Activated CD4-positive, alpha-beta T cell treated with anti-CD3 and anti-CD28 coated beads for 48 hours (primary cell): ENCODE results near the gene CHMP1B.

Source experiments
- DNase-seq: peaks from one replicate; pipeline ENCODE4 v3.0.0-alpha.2; 2020

CHMP1B gene

GRCh38 chr18:11851146-11851805 lies at the start of gene CHMP1B:
CHMP1B (plus strand) TSS chr18:11851413; CDS start chr18:11851512, 99 bp downstream.
- DNase-seq: peak; percentile 98

GRCh38 chr18:11801573-11801972 lies 49.6 kb upstream of the CHMP1B start:
- no peak for DNase-seq

GRCh38 chr18:11802158-11802557 lies 49.1 kb upstream of the CHMP1B start:
- DNase-seq: no peak

GRCh38 chr18:11802586-11802985 lies 48.6 kb upstream of the CHMP1B start:
- no peak for DNase-seq

GRCh38 chr18:11807233-11807632 lies 44.0 kb upstream of the CHMP1B start:
- DNase-seq: no peak

GRCh38 chr18:11808001-11808855 lies 43.0 kb upstream of the CHMP1B start:
- DNase-seq: no peak

GRCh38 chr18:11809895-11810294 lies 41.3 kb upstream of the CHMP1B start:
- DNase-seq: no peak

GRCh38 chr18:11810379-11810778 lies 40.8 kb upstream of the CHMP1B start:
- DNase-seq: no peak

- no peak for DNase-seq
Measured at GRCh38 chr18:11811009-11811408, 40.2 kb upstream of the CHMP1B start.

GRCh38 chr18:11817229-11817628 lies 34.0 kb upstream of the CHMP1B start:
- no peak for DNase-seq

- DNase-seq: no peak
Measured at GRCh38 chr18:11818486-11819203, 32.6 kb upstream of the CHMP1B start.

- no peak for DNase-seq
Measured at GRCh38 chr18:11819938-11820337, 31.3 kb upstream of the CHMP1B start.

GRCh38 chr18:11820697-11821096 lies 30.5 kb upstream of the CHMP1B start:
- DNase-seq: no peak

- no peak for DNase-seq
Measured at GRCh38 chr18:11821208-11821607, 30.0 kb upstream of the CHMP1B start.

GRCh38 chr18:11821643-11822237 lies 29.5 kb upstream of the CHMP1B start:
- no peak for DNase-seq

GRCh38 chr18:11823545-11823944 lies 27.7 kb upstream of the CHMP1B start:
- no peak for DNase-seq

- DNase-seq: no peak
Measured at GRCh38 chr18:11826836-11827235, 24.4 kb upstream of the CHMP1B start.

GRCh38 chr18:11828786-11829432 lies 22.3 kb upstream of the CHMP1B start:
- DNase-seq: no peak

GRCh38 chr18:11830585-11830984 lies 20.6 kb upstream of the CHMP1B start:
- DNase-seq: no peak

GRCh38 chr18:11831921-11832320 lies 19.3 kb upstream of the CHMP1B start:
- no peak for DNase-seq

GRCh38 chr18:11834772-11835171 lies 16.4 kb upstream of the CHMP1B start:
- DNase-seq: no peak

- no peak for DNase-seq
Measured at GRCh38 chr18:11839556-11839955, 11.7 kb upstream of the CHMP1B start.

- no peak for DNase-seq
Measured at GRCh38 chr18:11840493-11840892, 10.7 kb upstream of the CHMP1B start.
